Dermis microvascular lymphatic vessel endothelial cell (primary cell): Measurements from ENCODE around the gene MRPL18. TPM values are rescaled to one million over a fixed set of nuclear protein-coding genes. Genes with fewer than 3 reads are reported as not detected.
A peak's percentile ranks its signal among the peaks of the same experiment; 100 is the strongest.

Experiments used
- DNase-seq, 2 donors: peaks; one replicate each; pipeline versions ENCODE4 v3.0.0 to v3.0.0-alpha.2; 2010; ENCODE audit warnings: low read depth in 2 of 2
- total RNA-seq: library from RNA; depleted of rRNA; stranded (reverse); fragments of >200 nt; gene quantifications from 2 replicates; pipeline ENCODE4 v1.2.1, GENCODE V29; 2014

MRPL18 gene
- total RNA-seq, 1 donor from 2014 or later = 63.0 TPM

- peak in 1 of 2 donors; percentile 16 for DNase-seq
These were observed 51.8 kb downstream of the MRPL18 start for GRCh38 chr6:159842035-159842434.

GRCh38 chr6:159844737-159845645 lies 54.7 kb downstream of the MRPL18 start:
- DNase-seq = no peak

Other genes with a start within 250 kb of the MRPL18 start
- gene SOD2, start 97.2 kb upstream of the MRPL18 start, total RNA-seq = 206 and 419 TPM in 2 replicates
- gene WTAP, start 63.0 kb upstream of the MRPL18 start, total RNA-seq = 69.2 and 79.5 TPM in 2 replicates
- gene ACAT2, start 28.4 kb upstream of the MRPL18 start, total RNA-seq = 32.7 and 83.6 TPM in 2 replicates
- gene TCP1, start 865 bp upstream of the MRPL18 start, total RNA-seq = 296 and 341 TPM in 2 replicates
- gene PNLDC1, start 9.8 kb downstream of the MRPL18 start, total RNA-seq = not detected in 2 replicates
- gene MAS1, start 100.5 kb downstream of the MRPL18 start, total RNA-seq = not detected in 2 replicates
- 81.4 and 120 TPM in 2 replicates for gene IGF2R, start 178.6 kb downstream of the MRPL18 start, total RNA-seq